Left ventricle myocardium superior (tissue), 1 donor: Measurements from ENCODE around the gene COL12A1. TPM values are rescaled to one million over a fixed set of nuclear protein-coding genes. Genes with fewer than 3 reads are reported as not detected.

Experiments used
- ATAC-seq: fragments of 200-7000 bp; cut with Tn5 transposase; one replicate; pipeline ENCODE4 v1.9.1; 2020; ENCODE audit warnings: mild to moderate bottlenecking, moderate library complexity
- DNase-seq: peaks from one replicate; pipeline ENCODE4 v3.0.0-alpha.2; 2020
- intact Hi-C: fragments of 100-400 bp; cut with micrococcal nuclease; formaldehyde crosslinking; loops from one replicate; pipeline ENCODE4 v1.11.0; 2022
- total RNA-seq: library from RNA; stranded (reverse); fragmentation: NEBNext Ultra II Directional; extraction: Animal tissue kit (Norgen Biotek cat#: 25700); gene quantifications from one replicate; pipeline ENCODE4 v1.2.1, GENCODE V29; 2021
- donor health status: DM: no; HTN: yes; CAD: no; lungs with severe emphysema.

Gene COL12A1
- total RNA-seq, 1 donor from 2014 or later, result 9.5 TPM

GRCh38 chr6:75084018-75084417 is 121.8 kb downstream of the COL12A1 start:
- ATAC-seq (no peak), DNase-seq (no peak)
- intact Hi-C loops, result no loop called here

- intact Hi-C loops, result no loop called here
- ATAC-seq (no peak), DNase-seq (no peak)
These were observed 123.9 kb downstream of the COL12A1 start for GRCh38 chr6:75081921-75082320.

- ATAC-seq, result no peak
- intact Hi-C loops, result no loop called here
- no peak for DNase-seq
These were observed 124.8 kb downstream of the COL12A1 start for GRCh38 chr6:75081047-75081446.

- ATAC-seq, result no peak
- intact Hi-C loops, result no loop called here
- DNase-seq, result no peak
These were observed 126.3 kb downstream of the COL12A1 start for GRCh38 chr6:75079589-75079988.

- no peak for ATAC-seq
These were observed 128.2 kb downstream of the COL12A1 start for GRCh38 chr6:75077701-75078100.

GRCh38 chr6:75076009-75076408 is 129.8 kb downstream of the COL12A1 start:
- intact Hi-C loops, result no loop called here
- no peak for ATAC-seq
- DNase-seq, result no peak

More at GRCh38 chr6:75077701-75078100, 128.2 kb downstream of the COL12A1 start:
- intact Hi-C loops, result no loop called here
- DNase-seq, result no peak

- no peak for DNase-seq
- intact Hi-C loops, result no loop called here
- no peak for ATAC-seq
These were observed 135.6 kb downstream of the COL12A1 start for GRCh38 chr6:75070244-75070643.

- ATAC-seq (peak; percentile 26), DNase-seq (peak; percentile 35)
- intact Hi-C loops, result no loop called here
These were observed 140.3 kb downstream of the COL12A1 start for GRCh38 chr6:75065523-75065922.

- ATAC-seq, result no peak
- no peak for DNase-seq
- intact Hi-C loops, result no loop called here
These were observed 153.4 kb downstream of the COL12A1 start for GRCh38 chr6:75052491-75052890.

- ATAC-seq (no peak), DNase-seq (no peak)
- intact Hi-C loops, result no loop called here
These were observed 156.5 kb downstream of the COL12A1 start for GRCh38 chr6:75049308-75049707.

GRCh38 chr6:75044846-75045245 is 161.0 kb downstream of the COL12A1 start:
- no peak for ATAC-seq
- no peak for DNase-seq
- intact Hi-C loops, result no loop called here

GRCh38 chr6:75041381-75041780 is 164.5 kb downstream of the COL12A1 start:
- intact Hi-C loops, result no loop called here
- ATAC-seq (no peak), DNase-seq (no peak)

Other genes starting within 250 kb of the COL12A1 start
- gene COX7A2, start 37.7 kb upstream of the COL12A1 start, total RNA-seq, result 911 TPM
- 43.9 TPM for gene TMEM30A, start 78.7 kb upstream of the COL12A1 start, total RNA-seq